Measurements from ENCODE around the gene CLSTN1. TPM values are rescaled to one million over a fixed set of nuclear protein-coding genes. Genes with fewer than 3 reads are reported as not detected.

Gene CLSTN1
- total RNA-seq, 2 experiments from 2014 or later, result 34.9 to 36.7 TPM

GRCh38 chr1:9842073-9842711 lies 18.4 kb upstream of the CLSTN1 start:
- no peak for DNase-seq
- ChIA-PET CTCF (interaction anchor here (0.6 to 1.8 kb wide), 4 partner anchors 11 to 58 kb away, joined by 3 to 6 read pairs (median 4); no protein-coding TSS in a partner anchor), POLR2A (no interaction called here)
- ATAC-seq, result no peak
- H3K4me1 Mint-ChIP-seq, result no peaks in the 10 kb centered on the region
- no peaks in the 10 kb centered on the region for H3K36me3 Mint-ChIP-seq (ENCODE audit: low read depth)
- intact Hi-C loops (cut with DNase I, micrococcal nuclease), result no loop called here
- no peak overlapping the region for H3K27ac Mint-ChIP-seq
- no peaks in the 10 kb centered on the region for H3K27me3 Mint-ChIP-seq
- H3K9me3 Mint-ChIP-seq (ENCODE audit: low read depth), result no peaks in the 10 kb centered on the region
- H3K4me3 Mint-ChIP-seq, result no peak overlapping the region

GRCh38 chr1:9841460-9841859 lies 17.7 kb upstream of the CLSTN1 start:
- no peak for DNase-seq
- ChIA-PET CTCF (interaction anchor here (0.6 to 1.8 kb wide), 3 partner anchors 12 to 57 kb away, joined by 3 to 6 read pairs (median 3); no protein-coding TSS in a partner anchor), POLR2A (no interaction called here)
- no peaks in the 10 kb centered on the region for H3K4me1 Mint-ChIP-seq
- H3K27me3 Mint-ChIP-seq, result no peaks in the 10 kb centered on the region
- intact Hi-C loops (cut with DNase I, micrococcal nuclease), result no loop called here
- H3K4me3 Mint-ChIP-seq, result no peak overlapping the region
- no peak overlapping the region for H3K27ac Mint-ChIP-seq
- H3K9me3 Mint-ChIP-seq (ENCODE audit: low read depth), result no peaks in the 10 kb centered on the region
- H3K36me3 Mint-ChIP-seq (ENCODE audit: low read depth), result no peaks in the 10 kb centered on the region
- no peak for ATAC-seq

GRCh38 chr1:9840176-9840575 lies 16.4 kb upstream of the CLSTN1 start:
- DNase-seq, result no peak
- no peak for ATAC-seq
- Mint-ChIP-seq H3K36me3 (ENCODE audit: low read depth) (no peaks in the 10 kb centered on the region), H3K4me1 (no peaks in the 10 kb centered on the region), H3K27me3 (no peaks in the 10 kb centered on the region), H3K9me3 (ENCODE audit: low read depth) (no peaks in the 10 kb centered on the region), H3K4me3 (no peak overlapping the region), H3K27ac (no peak overlapping the region)
- ChIA-PET CTCF (interaction anchor here (0.5 to 1.1 kb wide), 2 partner anchors 56 to 561 kb away, joined by 3 read pairs; no protein-coding TSS in a partner anchor), POLR2A (no interaction called here)
- intact Hi-C loops (cut with DNase I, micrococcal nuclease), result no loop called here

GRCh38 chr1:9838946-9839345 lies 15.2 kb upstream of the CLSTN1 start:
- Mint-ChIP-seq H3K27ac (no peak overlapping the region), H3K4me3 (no peak overlapping the region), H3K9me3 (ENCODE audit: low read depth) (no peaks in the 10 kb centered on the region), H3K4me1 (no peaks in the 10 kb centered on the region), H3K27me3 (no peaks in the 10 kb centered on the region), H3K36me3 (ENCODE audit: low read depth) (no peaks in the 10 kb centered on the region)
- intact Hi-C loops (cut with DNase I, micrococcal nuclease), result no loop called here
- POLR2A ChIA-PET, result no interaction called here
- CTCF ChIA-PET, result no interaction called here
- ATAC-seq (no peak), DNase-seq (no peak)

GRCh38 chr1:9836632-9836960 lies 12.8 kb upstream of the CLSTN1 start:
- DNase-seq, result no peak
- no peak overlapping the region for H3K27ac Mint-ChIP-seq
- ATAC-seq, result no peak
- no peaks in the 10 kb centered on the region for H3K4me1 Mint-ChIP-seq
- CTCF ChIA-PET, result interaction anchor here (0.9 to 1.0 kb wide), 2 partner anchors 52 to 247 kb away, joined by 3 read pairs; no protein-coding TSS in a partner anchor
- H3K9me3 Mint-ChIP-seq (ENCODE audit: low read depth), result no peaks in the 10 kb centered on the region
- no peak overlapping the region for H3K4me3 Mint-ChIP-seq
- no peaks in the 10 kb centered on the region for H3K36me3 Mint-ChIP-seq (ENCODE audit: low read depth)
- intact Hi-C loops (cut with DNase I, micrococcal nuclease), result no loop called here
- POLR2A ChIA-PET, result no interaction called here
- no peaks in the 10 kb centered on the region for H3K27me3 Mint-ChIP-seq

- ATAC-seq, result no peak
- intact Hi-C loops (cut with DNase I, micrococcal nuclease), result no loop called here
- Mint-ChIP-seq H3K4me1 (no peaks in the 10 kb centered on the region), H3K27me3 (no peaks in the 10 kb centered on the region), H3K27ac (no peak overlapping the region), H3K4me3 (no peak overlapping the region), H3K36me3 (ENCODE audit: low read depth) (no peaks in the 10 kb centered on the region), H3K9me3 (ENCODE audit: low read depth) (no peaks in the 10 kb centered on the region)
- DNase-seq, result no peak
- CTCF ChIA-PET, result interaction anchor here (0.9 to 1.0 kb wide), 2 partner anchors 52 to 246 kb away, joined by 3 read pairs; no protein-coding TSS in a partner anchor
- POLR2A ChIA-PET, result no interaction called here
These were observed 12.2 kb upstream of the CLSTN1 start for GRCh38 chr1:9835758-9836631.

- intact Hi-C loops (cut with DNase I, micrococcal nuclease), result no loop called here
- no peak for ATAC-seq
- no peak overlapping the region for H3K4me3 Mint-ChIP-seq
- no peak for DNase-seq
- H3K36me3 Mint-ChIP-seq (ENCODE audit: low read depth), result no peaks in the 10 kb centered on the region
- H3K9me3 Mint-ChIP-seq (ENCODE audit: low read depth), result no peaks in the 10 kb centered on the region
- no peak overlapping the region for H3K27ac Mint-ChIP-seq
- H3K27me3 Mint-ChIP-seq, result no peaks in the 10 kb centered on the region
- POLR2A ChIA-PET, result no interaction called here
- no peaks in the 10 kb centered on the region for H3K4me1 Mint-ChIP-seq
- CTCF ChIA-PET, result no interaction called here
These were observed 11.6 kb upstream of the CLSTN1 start for GRCh38 chr1:9835404-9835757.

GRCh38 chr1:9833632-9834031 lies 9.9 kb upstream of the CLSTN1 start:
- no peak overlapping the region for H3K4me3 Mint-ChIP-seq
- H3K27ac Mint-ChIP-seq, result no peak overlapping the region
- DNase-seq (no peak), ATAC-seq (no peak)
- intact Hi-C loops (cut with DNase I, micrococcal nuclease), result no loop called here
- ChIA-PET POLR2A (no interaction called here), CTCF (interaction anchor here (0.9 to 1.1 kb wide), 2 partner anchors 8 to 49 kb away, joined by 4 read pairs; no protein-coding TSS in a partner anchor)
- H3K9me3 Mint-ChIP-seq (ENCODE audit: low read depth), result no peaks in the 10 kb centered on the region
- H3K4me1 Mint-ChIP-seq, result no peaks in the 10 kb centered on the region
- H3K27me3 Mint-ChIP-seq, result no peaks in the 10 kb centered on the region
- H3K36me3 Mint-ChIP-seq (ENCODE audit: low read depth), result no peaks in the 10 kb centered on the region

GRCh38 chr1:9827558-9828185 lies 3.9 kb upstream of the CLSTN1 start:
- Mint-ChIP-seq H3K27ac (no peak overlapping the region), H3K4me3 (no peak overlapping the region), H3K4me1 (peaks cover 18% of the 10 kb centered on the region), H3K27me3 (peaks cover 9% of the 10 kb centered on the region), H3K36me3 (ENCODE audit: low read depth) (no peaks in the 10 kb centered on the region), H3K9me3 (ENCODE audit: low read depth) (no peaks in the 10 kb centered on the region)
- ChIA-PET CTCF (interaction anchor here (0.6 to 1.2 kb wide), 3 partner anchors 9 to 1884 kb away, joined by 3 to 4 read pairs (median 3); no protein-coding TSS in a partner anchor), POLR2A (no interaction called here)
- ATAC-seq, result no peak
- no peak for DNase-seq
- intact Hi-C loops (cut with DNase I, micrococcal nuclease), result loop anchor here (5.0 to 10.0 kb wide), 2 partner anchors 35 to 593 kb away; partner anchors contain the start of gene H6PD (in 1 of the 2)

GRCh38 chr1:9826616-9827015 lies 2.9 kb upstream of the CLSTN1 start:
- peaks cover 29% of the 10 kb centered on the region for H3K4me1 Mint-ChIP-seq
- intact Hi-C loops (cut with DNase I, micrococcal nuclease), result loop anchor here (5.0 to 10.0 kb wide), 2 partner anchors 36 to 592 kb away; partner anchors contain the start of gene H6PD (in 1 of the 2)
- POLR2A ChIA-PET, result no interaction called here
- DNase-seq (no peak), ATAC-seq (no peak)
- no peaks in the 10 kb centered on the region for H3K9me3 Mint-ChIP-seq (ENCODE audit: low read depth)
- no peak overlapping the region for H3K4me3 Mint-ChIP-seq
- CTCF ChIA-PET, result interaction anchor here (0.7 to 1.5 kb wide), 8 partner anchors 8 to 239 kb away, joined by 3 to 6 read pairs (median 4); no protein-coding TSS in a partner anchor
- H3K27ac Mint-ChIP-seq, result no peak overlapping the region
- H3K36me3 Mint-ChIP-seq (ENCODE audit: low read depth), result no peaks in the 10 kb centered on the region
- peaks cover 9% of the 10 kb centered on the region for H3K27me3 Mint-ChIP-seq

GRCh38 chr1:9826087-9826486 lies 2.3 kb upstream of the CLSTN1 start:
- ATAC-seq (no peak), DNase-seq (no peak)
- ChIA-PET CTCF (interaction anchor here (0.6 to 1.5 kb wide), 8 partner anchors 8 to 138 kb away, joined by 3 to 6 read pairs (median 4); no protein-coding TSS in a partner anchor), POLR2A (no interaction called here)
- Mint-ChIP-seq H3K27ac (no peak overlapping the region), H3K4me3 (no peak overlapping the region), H3K36me3 (ENCODE audit: low read depth) (no peaks in the 10 kb centered on the region), H3K4me1 (peaks cover 29% of the 10 kb centered on the region), H3K27me3 (peaks cover 9% of the 10 kb centered on the region), H3K9me3 (ENCODE audit: low read depth) (no peaks in the 10 kb centered on the region)
- intact Hi-C loops (cut with DNase I, micrococcal nuclease), result loop anchor here (5.0 to 10.0 kb wide), 2 partner anchors 36 to 591 kb away; partner anchors contain the start of gene H6PD (in 1 of the 2)

Data from activated CD4-positive, alpha-beta T cell treated with anti-CD3 and anti-CD28 coated beads for 36 hours (primary cell).